ENCODE data around the gene ZDHHC5. TPM values are rescaled to one million over a fixed set of nuclear protein-coding genes. Genes with fewer than 3 reads are reported as not detected.

ZDHHC5 gene
- total RNA-seq, 4 donors from 2014 or later: 36.5 to 57.7 (median 47.8) TPM

DNA sequence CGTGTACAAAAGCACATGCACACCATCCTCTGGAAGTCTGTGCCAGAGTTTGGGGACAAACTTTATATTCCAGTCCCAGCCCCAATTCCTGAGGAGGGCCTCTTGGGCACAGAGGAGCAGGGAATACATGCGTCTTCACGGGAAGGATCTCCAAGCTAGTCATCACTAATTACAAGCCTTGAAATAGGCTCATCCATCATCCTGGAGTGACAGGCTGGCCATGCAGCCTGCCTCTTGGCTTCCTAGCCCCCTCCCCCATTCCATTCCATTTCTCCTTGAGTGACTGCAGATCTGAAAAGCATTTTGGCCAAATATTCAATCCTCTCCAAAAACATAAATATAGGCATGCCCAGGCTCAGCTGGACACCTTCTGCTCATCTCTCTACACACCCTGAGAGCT is 45.7 kb upstream of the ZDHHC5 start:
- no peak for TF ChIP-seq POLR2AphosphoS5 (IDR thresholded peaks at IDR 0.05)
- no peak for TF ChIP-seq CTCF (IDR thresholded peaks at IDR 0.05)
- TF ChIP-seq POLR2A (IDR thresholded peaks at IDR 0.05; ENCODE audit: low read depth): no peak
- no peak for TF ChIP-seq EP300 (IDR thresholded peaks at IDR 0.05)
- 34% methylated on average over 3 of the region's 3 CpGs for WGBS

GRCh38 chr11:57624864-57625263 is 43.0 kb upstream of the ZDHHC5 start:
- H3K9me3 ChIP-seq: no peaks in the 10 kb centered on the region
- intact Hi-C loops (cut with DNase I): no loop called here
- no peak for DNase-seq (ENCODE audit: extremely low spot score)

More for the DNA sequence above, 45.7 kb upstream of the ZDHHC5 start:
- no peaks in the 10 kb centered on the region for H3K9me3 ChIP-seq
- intact Hi-C loops (cut with DNase I): no loop called here
- no peaks in the 10 kb centered on the region for H3K4me1 ChIP-seq
- H3K4me3 ChIP-seq: no peak overlapping the region
- H3K27ac ChIP-seq (replicated peaks in 1 of 4): no peak overlapping the region
- H3K36me3 ChIP-seq: peaks cover 0 to 5% (median 4%) of the 10 kb centered on the region in 4 donors
- H3K27me3 ChIP-seq: no peaks in the 10 kb centered on the region
- no peak for DNase-seq (ENCODE audit: extremely low spot score)

GRCh38 chr11:57626895-57627294 is 41.0 kb upstream of the ZDHHC5 start:
- Histone ChIP-seq H3K27ac (replicated peaks in 1 of 4) (no peak overlapping the region), H3K9me3 (no peaks in the 10 kb centered on the region), H3K27me3 (no peaks in the 10 kb centered on the region), H3K36me3 (no peaks in the 10 kb centered on the region), H3K4me3 (no peak overlapping the region), H3K4me1 (no peaks in the 10 kb centered on the region)
- intact Hi-C loops (cut with DNase I): no loop called here
- no peak for DNase-seq (ENCODE audit: extremely low spot score)
- 76% methylated on average over 1 of the region's 1 CpG for WGBS
- TF ChIP-seq POLR2AphosphoS5 (IDR thresholded peaks at IDR 0.05) (no peak), CTCF (IDR thresholded peaks at IDR 0.05) (no peak), EP300 (IDR thresholded peaks at IDR 0.05) (no peak), POLR2A (IDR thresholded peaks at IDR 0.05; ENCODE audit: low read depth) (no peak)

More at GRCh38 chr11:57624864-57625263, 43.0 kb upstream of the ZDHHC5 start:
- H3K36me3 ChIP-seq: no peaks in the 10 kb centered on the region
- no peak overlapping the region for H3K4me3 ChIP-seq
- TF ChIP-seq CTCF (IDR thresholded peaks at IDR 0.05): no peak
- no peak for TF ChIP-seq POLR2AphosphoS5 (IDR thresholded peaks at IDR 0.05)
- no peak for TF ChIP-seq POLR2A (IDR thresholded peaks at IDR 0.05; ENCODE audit: low read depth)
- no peak for TF ChIP-seq EP300 (IDR thresholded peaks at IDR 0.05)
- WGBS: 87% methylated on average over 2 of the region's 2 CpGs
- H3K27me3 ChIP-seq: no peaks in the 10 kb centered on the region
- H3K27ac ChIP-seq (replicated peaks in 1 of 4): no peak overlapping the region
- H3K4me1 ChIP-seq: no peaks in the 10 kb centered on the region

DNA sequence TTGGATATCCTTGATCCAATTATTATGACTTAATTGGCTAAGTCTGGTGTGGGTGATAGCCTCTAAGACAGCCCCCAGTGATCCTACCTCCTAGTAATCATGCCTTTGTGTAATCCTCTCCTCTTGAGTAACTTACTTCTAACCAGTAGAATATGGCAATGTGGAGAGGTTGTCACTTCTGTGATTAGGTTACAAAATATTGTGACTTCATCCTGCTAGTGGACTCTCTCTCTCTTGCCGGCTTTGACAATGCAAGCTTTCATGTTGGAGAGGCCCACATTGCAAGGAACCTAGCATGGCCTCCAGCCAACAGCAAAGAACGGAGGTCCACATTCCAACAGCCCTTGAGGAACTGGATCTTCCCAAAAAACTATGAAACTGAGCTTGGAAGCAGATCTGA is 37.7 kb upstream of the ZDHHC5 start:
- DNase-seq (ENCODE audit: extremely low spot score): no peak
- Histone ChIP-seq H3K4me1 (no peaks in the 10 kb centered on the region), H3K9me3 (no peaks in the 10 kb centered on the region), H3K36me3 (no peaks in the 10 kb centered on the region), H3K27ac (replicated peaks in 1 of 4) (no peak overlapping the region), H3K27me3 (no peaks in the 10 kb centered on the region), H3K4me3 (no peak overlapping the region)
- TF ChIP-seq POLR2A (IDR thresholded peaks at IDR 0.05; ENCODE audit: low read depth) (no peak), CTCF (IDR thresholded peaks at IDR 0.05) (no peak), EP300 (IDR thresholded peaks at IDR 0.05) (no peak), POLR2AphosphoS5 (IDR thresholded peaks at IDR 0.05) (no peak)
- intact Hi-C loops (cut with DNase I): no loop called here
- 63% methylated on average over 2 of the region's 2 CpGs for WGBS

DNA sequence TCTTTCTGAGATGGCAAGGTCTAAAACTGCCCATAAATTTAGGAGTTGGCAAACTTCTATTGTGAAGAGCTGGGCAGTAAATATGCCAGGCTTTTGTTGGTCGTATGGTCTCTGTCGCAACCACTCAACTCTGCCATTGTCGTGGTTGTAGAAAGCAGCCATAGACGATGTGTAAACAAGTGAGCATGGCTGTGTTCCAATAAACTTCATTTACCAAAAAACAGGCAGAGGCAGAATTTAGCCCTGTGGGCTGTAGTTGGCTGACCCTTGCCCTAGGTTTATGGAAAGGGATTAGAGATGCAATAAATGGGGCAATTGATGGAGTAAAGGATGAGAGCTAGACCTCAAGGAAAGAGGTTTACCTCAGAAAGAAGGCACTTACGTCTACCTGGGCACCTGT is 35.8 kb upstream of the ZDHHC5 start:
- Histone ChIP-seq H3K27ac (replicated peaks in 1 of 4) (no peak overlapping the region), H3K36me3 (no peaks in the 10 kb centered on the region), H3K4me1 (no peaks in the 10 kb centered on the region), H3K4me3 (no peak overlapping the region), H3K27me3 (no peaks in the 10 kb centered on the region), H3K9me3 (no peaks in the 10 kb centered on the region)
- intact Hi-C loops (cut with DNase I): no loop called here
- TF ChIP-seq EP300 (IDR thresholded peaks at IDR 0.05) (no peak), POLR2AphosphoS5 (IDR thresholded peaks at IDR 0.05) (no peak)
- DNase-seq (ENCODE audit: extremely low spot score): no peak
- WGBS: 70% methylated on average over 5 of the region's 5 CpGs

Measured in esophagus muscularis mucosa (tissue), 4 donors.